ENCODE measurements around the gene FCRLB.
"Not testable (repeated sequence)": the region's sequence is repeated elsewhere in the genome, so short reads cannot be mapped to it uniquely, and the experiment has no call there.

FCRLB gene

GRCh38 chr1:161747801-161748200 lies 26.5 kb downstream of the FCRLB start:
- no peak for DNase-seq

DNA sequence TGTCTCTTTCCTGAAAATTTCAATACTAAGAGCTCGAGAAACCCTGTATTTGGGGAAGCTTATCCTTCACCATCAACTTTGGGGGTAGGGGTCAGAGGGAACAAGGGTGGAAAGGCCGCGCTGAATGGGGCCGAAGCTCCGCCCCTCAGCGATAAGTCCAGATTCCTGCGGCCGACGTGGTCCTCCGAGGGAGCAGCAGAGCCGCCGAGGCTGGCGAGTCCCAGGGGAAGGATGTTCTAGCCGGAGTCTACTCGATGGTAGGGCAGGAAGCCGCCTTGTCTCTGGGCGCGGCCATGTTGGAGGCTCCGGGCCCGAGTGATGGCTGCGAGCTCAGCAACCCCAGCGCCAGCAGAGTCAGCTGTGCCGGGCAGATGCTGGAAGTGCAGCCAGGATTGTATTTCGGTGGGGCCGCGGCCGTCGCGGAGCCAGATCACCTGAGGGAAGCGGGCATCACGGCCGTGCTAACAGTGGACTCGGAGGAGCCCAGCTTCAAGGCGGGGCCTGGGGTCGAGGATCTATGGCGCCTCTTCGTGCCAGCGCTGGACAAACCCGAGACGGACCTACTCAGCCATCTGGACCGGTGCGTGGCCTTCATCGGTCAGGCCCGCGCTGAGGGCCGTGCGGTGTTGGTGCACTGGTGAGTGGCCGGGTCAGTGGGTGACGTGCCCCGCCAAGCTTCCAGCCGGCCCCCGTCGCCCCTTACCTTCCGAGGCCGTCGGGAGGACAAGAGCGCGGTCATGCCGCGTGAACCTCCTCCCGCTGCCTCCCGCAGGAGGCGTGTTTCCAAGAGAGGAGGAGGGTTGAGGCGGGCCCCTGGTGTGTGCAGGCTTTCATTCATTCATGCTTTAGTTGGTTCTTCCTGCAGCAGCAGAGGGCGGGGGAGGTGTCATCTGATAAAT lies 28.4 kb downstream of the FCRLB start, which contains the start of gene DUSP12:
TSS of gene DUSP12 (plus strand) at position 278 of the 899 bp plus-strand sequence. CDS start at position 294, 16 bp downstream.
- peak; percentile 67 for DNase-seq

GRCh38 chr1:161763522-161764098 lies 42.3 kb downstream of the FCRLB start:
- DNase-seq: no peak

DNA sequence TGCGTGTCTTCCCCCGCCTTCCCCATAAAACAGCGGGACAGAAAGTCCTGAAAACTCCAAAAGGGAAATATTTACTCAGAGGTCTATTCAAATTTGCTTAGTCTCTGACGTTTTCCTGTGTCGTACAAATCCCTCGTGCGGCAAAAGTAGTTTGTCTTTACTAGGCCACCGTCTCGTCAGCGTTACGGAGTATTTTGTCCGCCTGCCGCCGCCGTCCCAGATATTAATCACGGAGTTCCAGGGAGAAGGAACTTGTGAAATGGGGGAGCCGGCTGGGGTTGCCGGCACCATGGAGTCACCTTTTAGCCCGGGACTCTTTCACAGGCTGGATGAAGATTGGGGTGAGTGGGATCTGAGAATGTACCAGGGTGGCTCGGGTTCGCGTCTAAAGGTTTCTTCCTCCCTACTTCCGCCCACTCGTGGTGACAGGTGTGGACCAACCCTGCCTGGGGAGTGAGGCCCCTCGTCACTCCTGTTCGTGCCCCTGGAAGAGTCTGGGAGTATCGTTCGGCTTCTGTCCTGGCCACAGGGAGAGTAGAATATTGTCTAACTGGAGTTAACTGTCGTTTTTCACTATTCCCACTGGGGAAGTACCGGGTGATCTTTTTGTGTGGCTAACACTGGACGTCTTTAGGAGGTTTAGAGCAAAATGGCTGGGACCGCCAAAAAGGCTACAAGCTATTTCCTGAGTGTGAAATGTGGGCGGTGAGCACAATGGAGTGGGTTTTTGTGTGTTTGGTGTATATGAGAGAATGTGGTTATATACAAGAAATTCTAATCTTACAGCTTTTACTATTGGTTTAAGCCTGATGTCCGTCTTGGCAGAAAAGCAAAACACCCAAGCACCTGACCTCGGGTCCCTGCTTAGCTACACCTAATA lies 45.0 kb downstream of the FCRLB start, which contains the start of gene ATF6:
TSS of gene ATF6 (plus strand) at position 219 of the 880 bp plus-strand sequence. CDS start at position 260, 41 bp downstream.
- peak; percentile 41 for DNase-seq

DNA sequence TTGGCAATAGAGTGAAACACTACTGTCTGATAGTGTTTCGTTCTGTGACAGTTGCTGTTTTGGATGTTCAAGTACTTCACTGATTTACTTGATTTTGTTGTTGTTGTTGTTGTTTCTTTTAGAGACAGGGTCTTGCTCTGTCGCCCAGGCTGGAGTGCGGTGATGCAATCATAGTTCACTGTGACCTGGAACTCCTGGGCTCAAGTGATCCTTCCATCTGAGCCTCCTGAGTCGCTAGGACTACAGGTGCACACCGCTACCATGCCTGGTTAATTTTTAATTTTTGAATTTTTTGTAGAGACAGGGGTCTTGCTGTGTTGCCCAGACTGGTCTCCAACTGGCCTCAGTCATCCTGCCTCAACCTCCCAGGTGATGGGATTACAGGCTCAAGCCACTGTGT lies 47.1 kb downstream of the FCRLB start:
- DNase-seq: no peak

GRCh38 chr1:161768986-161769672 lies 47.8 kb downstream of the FCRLB start:
- DNase-seq: no peak

- not testable (repeated sequence) for DNase-seq
Observed at GRCh38 chr1:161769673-161770045, 48.3 kb downstream of the FCRLB start.

GRCh38 chr1:161770250-161770649 lies 48.9 kb downstream of the FCRLB start:
- no peak for DNase-seq

GRCh38 chr1:161771161-161771560 lies 49.8 kb downstream of the FCRLB start:
- DNase-seq: no peak

GRCh38 chr1:161771973-161772372 lies 50.6 kb downstream of the FCRLB start:
- no peak for DNase-seq

- no peak for DNase-seq
Observed at GRCh38 chr1:161772397-161772796, 51.1 kb downstream of the FCRLB start.

- no peak for DNase-seq
Observed at GRCh38 chr1:161773791-161774190, 52.4 kb downstream of the FCRLB start.

DNA sequence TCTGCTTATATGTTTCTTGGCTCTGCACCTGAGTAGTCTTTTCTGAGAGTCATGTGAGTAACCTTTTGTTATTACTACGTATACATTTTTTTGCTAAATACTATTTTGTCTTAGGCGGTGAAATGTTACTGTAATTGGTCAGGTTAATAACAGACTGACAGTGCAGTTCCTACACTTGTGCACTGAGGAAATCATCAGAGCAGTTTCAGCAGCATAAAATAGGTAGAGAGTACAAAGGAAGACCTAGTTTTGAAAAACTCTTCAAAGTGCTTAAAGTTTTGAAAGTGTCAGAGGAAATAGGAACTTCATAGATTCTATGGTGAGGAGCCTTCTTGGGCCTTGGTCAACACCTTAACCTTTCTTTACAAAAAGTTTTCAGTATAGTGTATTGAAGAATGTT lies 55.9 kb downstream of the FCRLB start:
- no peak for DNase-seq
